ENCODE data around the gene IL12RB1.

DNA sequence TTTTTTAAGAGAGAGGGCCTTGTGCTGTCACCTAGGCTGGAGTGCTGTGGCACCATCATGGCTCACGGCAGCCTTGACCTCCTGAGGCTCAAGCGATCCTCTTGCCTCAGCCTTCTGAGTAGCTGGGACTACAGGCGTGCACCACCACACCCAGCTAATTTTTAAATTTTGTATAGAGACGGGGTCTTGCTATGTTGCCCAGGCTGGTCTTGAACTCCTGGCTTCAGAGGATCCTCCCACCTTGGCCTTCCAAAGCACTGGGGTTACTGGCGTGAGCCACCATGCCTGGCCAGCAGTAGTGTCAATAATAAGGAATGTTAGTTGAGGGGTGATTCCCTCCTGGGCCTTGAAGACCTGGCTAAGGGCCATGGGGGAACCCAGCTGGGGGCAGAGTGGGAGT lies 34.4 kb upstream of the IL12RB1 start:
- no peak for TF ChIP-seq POLR2A (IDR thresholded peaks at IDR 0.05)
- TF ChIP-seq, protein P1, sequence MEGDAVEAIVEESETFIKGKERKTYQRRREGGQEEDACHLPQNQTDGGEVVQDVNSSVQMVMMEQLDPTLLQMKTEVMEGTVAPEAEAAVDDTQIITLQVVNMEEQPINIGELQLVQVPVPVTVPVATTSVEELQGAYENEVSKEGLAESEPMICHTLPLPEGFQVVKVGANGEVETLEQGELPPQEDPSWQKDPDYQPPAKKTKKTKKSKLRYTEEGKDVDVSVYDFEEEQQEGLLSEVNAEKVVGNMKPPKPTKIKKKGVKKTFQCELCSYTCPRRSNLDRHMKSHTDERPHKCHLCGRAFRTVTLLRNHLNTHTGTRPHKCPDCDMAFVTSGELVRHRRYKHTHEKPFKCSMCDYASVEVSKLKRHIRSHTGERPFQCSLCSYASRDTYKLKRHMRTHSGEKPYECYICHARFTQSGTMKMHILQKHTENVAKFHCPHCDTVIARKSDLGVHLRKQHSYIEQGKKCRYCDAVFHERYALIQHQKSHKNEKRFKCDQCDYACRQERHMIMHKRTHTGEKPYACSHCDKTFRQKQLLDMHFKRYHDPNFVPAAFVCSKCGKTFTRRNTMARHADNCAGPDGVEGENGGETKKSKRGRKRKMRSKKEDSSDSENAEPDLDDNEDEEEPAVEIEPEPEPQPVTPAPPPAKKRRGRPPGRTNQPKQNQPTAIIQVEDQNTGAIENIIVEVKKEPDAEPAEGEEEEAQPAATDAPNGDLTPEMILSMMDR (IDR thresholded peaks at IDR 0.05) = no peak

Data from stomach (tissue), 4 donors.